Cardiac muscle cell (in vitro differentiated cells and primary cell): ENCODE measurements around the gene AGAP1. TPM values are rescaled to one million over a fixed set of nuclear protein-coding genes. Genes with fewer than 3 reads are reported as not detected.

ENCODE experiments used
- DNase-seq, 2 donors: peaks; one replicate each; pipeline versions ENCODE4 v3.0.0 to v3.0.0-alpha.2; 2010 to 2017; ENCODE audit warnings: low read depth in 1 of 2, low spot score in 1 of 2
- H3K27ac ChIP-seq: fragments of 200-600 bp; sonication (generic); 2 replicates; pipeline ENCODE4 v1.5.1; 2016
- H3K27me3 ChIP-seq: fragments of 200-600 bp; sonication (generic); 2 replicates; pipeline ENCODE4 v1.6.0; 2016; ENCODE audit warnings: control low read depth
- H3K36me3 ChIP-seq: fragments of 200-600 bp; sonication (generic); 2 replicates; pipeline ENCODE4 v1.5.1; 2016; ENCODE audit warnings: control low read depth
- H3K4me1 ChIP-seq: fragments of 200-600 bp; sonication (generic); 2 replicates; pipeline ENCODE4 v1.8.1; 2017; ENCODE audit warnings: low read depth, mild to moderate bottlenecking, mixed run types
- H3K4me3 ChIP-seq: fragments of 200-600 bp; sonication (generic); 2 replicates; pipeline ENCODE4 v1.5.1; 2016; ENCODE audit warnings: mild to moderate bottlenecking
- H3K9me3 ChIP-seq: fragments of 200-600 bp; sonication (generic); 2 replicates; pipeline ENCODE4 v1.5.1; 2017; ENCODE audit warnings: low read depth, mild to moderate bottlenecking, control low read depth
- polyA plus RNA-seq: library from polyadenylated mRNA; unstranded; fragments of >200 nt; fragmentation: Nextera tagmentation; extraction: Ambion mirVana; gene quantifications from 2 replicates; pipeline ENCODE4 v1.2.1, GENCODE V29; 2016
- total RNA-seq: library from RNA; depleted of rRNA; stranded (reverse); fragments of >200 nt; gene quantifications from 2 replicates; pipeline ENCODE4 v1.2.3, GENCODE V29; 2016
- TF ChIP-seq, protein P1 (sequence below): IDR thresholded peaks from 2 replicates; pipeline ENCODE4 v1.5.1; 2012; ENCODE audit warnings: low read depth, mild to moderate bottlenecking, low read length

The AGAP1 gene
- total and polyA plus RNA-seq, 2 experiments from 2014 or later: 8.6 to 38.2 TPM

DNA sequence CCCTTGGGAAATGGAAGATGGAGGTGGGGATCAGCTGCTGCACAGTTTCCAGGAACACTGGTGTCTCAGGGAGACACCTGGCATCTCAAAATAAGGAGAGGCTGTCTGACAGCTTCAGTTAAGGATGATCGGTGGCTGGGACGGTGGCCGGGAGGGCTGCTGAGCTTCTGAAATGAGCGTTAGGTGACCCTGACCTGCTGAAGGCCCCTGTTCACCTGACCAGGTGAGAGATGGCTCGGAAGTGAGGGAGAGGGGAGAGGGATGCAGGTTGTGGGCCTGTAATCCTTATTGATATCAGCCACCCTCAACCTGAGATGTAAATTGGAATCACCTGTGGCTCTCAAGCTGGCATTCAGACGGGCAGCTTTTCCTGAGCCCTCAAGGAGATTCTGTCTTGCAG lies 99.0 kb downstream of the AGAP1 start:
- no peaks in the 10 kb centered on the region for H3K36me3 ChIP-seq
- H3K9me3 ChIP-seq: no peaks in the 10 kb centered on the region
- H3K27me3 ChIP-seq: no peaks in the 10 kb centered on the region
- no peak overlapping the region for H3K4me3 ChIP-seq
- no peak for DNase-seq
- H3K27ac ChIP-seq: no peak overlapping the region
- no peaks in the 10 kb centered on the region for H3K4me1 ChIP-seq
- TF ChIP-seq, protein P1, sequence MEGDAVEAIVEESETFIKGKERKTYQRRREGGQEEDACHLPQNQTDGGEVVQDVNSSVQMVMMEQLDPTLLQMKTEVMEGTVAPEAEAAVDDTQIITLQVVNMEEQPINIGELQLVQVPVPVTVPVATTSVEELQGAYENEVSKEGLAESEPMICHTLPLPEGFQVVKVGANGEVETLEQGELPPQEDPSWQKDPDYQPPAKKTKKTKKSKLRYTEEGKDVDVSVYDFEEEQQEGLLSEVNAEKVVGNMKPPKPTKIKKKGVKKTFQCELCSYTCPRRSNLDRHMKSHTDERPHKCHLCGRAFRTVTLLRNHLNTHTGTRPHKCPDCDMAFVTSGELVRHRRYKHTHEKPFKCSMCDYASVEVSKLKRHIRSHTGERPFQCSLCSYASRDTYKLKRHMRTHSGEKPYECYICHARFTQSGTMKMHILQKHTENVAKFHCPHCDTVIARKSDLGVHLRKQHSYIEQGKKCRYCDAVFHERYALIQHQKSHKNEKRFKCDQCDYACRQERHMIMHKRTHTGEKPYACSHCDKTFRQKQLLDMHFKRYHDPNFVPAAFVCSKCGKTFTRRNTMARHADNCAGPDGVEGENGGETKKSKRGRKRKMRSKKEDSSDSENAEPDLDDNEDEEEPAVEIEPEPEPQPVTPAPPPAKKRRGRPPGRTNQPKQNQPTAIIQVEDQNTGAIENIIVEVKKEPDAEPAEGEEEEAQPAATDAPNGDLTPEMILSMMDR: no peak

DNA sequence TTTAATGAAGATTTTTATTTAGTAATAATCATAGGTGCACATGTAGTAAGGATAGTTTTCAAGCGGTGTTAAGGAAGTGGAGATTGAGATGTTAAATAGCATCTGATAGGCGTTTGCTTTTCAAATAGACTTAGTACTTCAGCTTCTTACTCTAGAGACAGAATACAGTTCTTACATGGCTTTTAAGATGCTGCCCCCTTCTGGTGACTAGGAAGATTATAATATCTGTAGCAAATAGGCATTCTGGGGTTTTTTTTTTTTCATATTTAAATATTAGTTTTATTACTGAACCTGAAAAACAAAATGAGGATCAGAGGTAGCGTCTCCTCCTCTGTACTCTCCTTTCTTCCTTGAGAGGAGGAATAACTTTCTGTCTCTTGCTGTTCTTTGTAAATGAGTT lies 100.2 kb downstream of the AGAP1 start:
- peak; percentile 83 to 91 for DNase-seq
- H3K36me3 ChIP-seq: no peaks in the 10 kb centered on the region
- TF ChIP-seq, protein P1: peak; percentile 58

DNA sequence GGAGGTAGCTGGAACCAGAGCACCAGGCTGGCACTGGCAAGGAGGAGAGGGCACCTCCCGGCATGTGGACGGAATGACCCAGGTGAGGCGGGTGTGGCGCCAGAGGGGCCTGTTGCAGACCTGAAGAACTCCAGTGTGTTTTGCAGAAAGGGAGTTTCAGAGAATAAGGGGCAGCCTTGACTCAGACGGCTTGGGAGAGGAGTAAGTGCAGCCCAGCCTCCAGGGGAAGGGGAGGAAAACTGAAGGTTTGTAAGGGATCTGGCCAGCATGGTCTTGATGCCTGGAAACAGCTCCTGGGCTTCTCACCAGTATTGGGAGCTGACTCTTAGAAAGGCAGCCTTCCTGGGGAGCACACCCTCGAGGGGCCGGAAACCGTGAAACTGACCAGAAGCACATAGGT lies 101.1 kb downstream of the AGAP1 start:
- Histone ChIP-seq H3K27me3 (no peaks in the 10 kb centered on the region), H3K4me1 (no peaks in the 10 kb centered on the region), H3K27ac (no peak overlapping the region), H3K9me3 (no peaks in the 10 kb centered on the region), H3K36me3 (no peaks in the 10 kb centered on the region), H3K4me3 (no peak overlapping the region)
- DNase-seq: no peak
- TF ChIP-seq, protein P1: no peak

More for the DNA sequence above, 100.2 kb downstream of the AGAP1 start:
- H3K4me1 ChIP-seq: no peaks in the 10 kb centered on the region
- no peaks in the 10 kb centered on the region for H3K27me3 ChIP-seq
- H3K9me3 ChIP-seq: no peaks in the 10 kb centered on the region
- H3K4me3 ChIP-seq: no peak overlapping the region
- no peak overlapping the region for H3K27ac ChIP-seq

DNA sequence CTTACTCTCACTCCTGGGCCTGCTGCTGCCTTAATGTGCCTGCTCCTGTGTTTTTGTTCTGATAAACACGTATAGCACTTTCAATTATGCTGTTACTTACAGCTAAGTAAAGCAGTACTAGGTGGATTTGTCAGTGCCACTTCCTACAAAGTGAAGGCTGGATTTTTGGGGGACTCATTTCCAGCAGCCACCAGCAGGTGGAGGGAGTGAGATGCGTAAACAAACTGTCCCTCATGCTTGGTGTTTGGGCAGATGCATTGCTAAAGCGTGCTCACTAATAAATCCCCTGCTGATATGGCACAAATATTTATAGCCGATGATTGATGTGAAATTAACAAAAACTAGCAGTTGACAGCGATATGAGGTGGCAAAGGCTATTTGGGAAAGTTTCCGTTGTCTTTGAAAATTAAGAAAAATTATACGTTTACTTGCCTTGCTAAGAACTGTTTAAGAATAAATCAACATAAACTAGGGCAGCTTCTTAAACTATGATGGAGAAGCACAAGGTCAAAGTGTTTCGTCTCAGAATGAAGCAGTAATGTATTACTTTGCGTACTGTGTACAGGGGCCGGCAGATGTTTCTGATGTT lies 101.7 kb downstream of the AGAP1 start:
- Histone ChIP-seq H3K9me3 (no peaks in the 10 kb centered on the region), H3K27ac (no peak overlapping the region), H3K4me1 (no peaks in the 10 kb centered on the region), H3K36me3 (no peaks in the 10 kb centered on the region), H3K27me3 (no peaks in the 10 kb centered on the region), H3K4me3 (no peak overlapping the region)
- TF ChIP-seq, protein P1: peak; percentile 93
- peak; percentile 73 to 86 for DNase-seq

DNA sequence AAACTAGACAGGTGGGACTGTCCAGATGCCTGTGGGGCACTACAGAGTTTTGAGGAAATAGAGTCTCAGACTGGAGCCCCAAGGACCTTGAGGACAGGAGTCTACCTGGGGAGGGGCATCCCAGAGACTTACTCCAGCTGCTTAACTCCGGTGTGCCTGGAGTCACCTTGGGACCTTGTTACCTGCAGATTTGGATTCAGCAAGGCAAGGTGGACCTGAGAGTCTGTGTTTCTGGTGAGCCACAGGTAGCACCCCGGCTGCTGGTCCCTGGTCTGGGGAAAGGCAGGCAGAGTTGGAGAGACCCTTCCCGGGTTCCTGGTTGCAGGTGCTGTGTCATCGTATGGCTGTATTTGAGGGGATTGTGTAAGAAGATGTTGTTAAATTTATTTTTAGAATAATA lies 102.4 kb downstream of the AGAP1 start:
- H3K9me3 ChIP-seq: no peaks in the 10 kb centered on the region
- no peak overlapping the region for H3K4me3 ChIP-seq
- DNase-seq: no peak
- no peaks in the 10 kb centered on the region for H3K4me1 ChIP-seq
- H3K27ac ChIP-seq: no peak overlapping the region
- H3K27me3 ChIP-seq: no peaks in the 10 kb centered on the region
- no peaks in the 10 kb centered on the region for H3K36me3 ChIP-seq
- TF ChIP-seq, protein P1: no peak
